ENCODE measurements around the gene ATG16L2. TPM values are rescaled to one million over a fixed set of nuclear protein-coding genes. Genes with fewer than 3 reads are reported as not detected.
A peak's percentile ranks its signal among the peaks of the same experiment; 100 is the strongest.

ATG16L2 gene
- total and polyA plus RNA-seq, 9 of the 15 experiments (the other 6 are each of a cell fraction or from before 2014, with no cell fraction given) = 0.18 to 11.2 (median 6.2) TPM

DNA sequence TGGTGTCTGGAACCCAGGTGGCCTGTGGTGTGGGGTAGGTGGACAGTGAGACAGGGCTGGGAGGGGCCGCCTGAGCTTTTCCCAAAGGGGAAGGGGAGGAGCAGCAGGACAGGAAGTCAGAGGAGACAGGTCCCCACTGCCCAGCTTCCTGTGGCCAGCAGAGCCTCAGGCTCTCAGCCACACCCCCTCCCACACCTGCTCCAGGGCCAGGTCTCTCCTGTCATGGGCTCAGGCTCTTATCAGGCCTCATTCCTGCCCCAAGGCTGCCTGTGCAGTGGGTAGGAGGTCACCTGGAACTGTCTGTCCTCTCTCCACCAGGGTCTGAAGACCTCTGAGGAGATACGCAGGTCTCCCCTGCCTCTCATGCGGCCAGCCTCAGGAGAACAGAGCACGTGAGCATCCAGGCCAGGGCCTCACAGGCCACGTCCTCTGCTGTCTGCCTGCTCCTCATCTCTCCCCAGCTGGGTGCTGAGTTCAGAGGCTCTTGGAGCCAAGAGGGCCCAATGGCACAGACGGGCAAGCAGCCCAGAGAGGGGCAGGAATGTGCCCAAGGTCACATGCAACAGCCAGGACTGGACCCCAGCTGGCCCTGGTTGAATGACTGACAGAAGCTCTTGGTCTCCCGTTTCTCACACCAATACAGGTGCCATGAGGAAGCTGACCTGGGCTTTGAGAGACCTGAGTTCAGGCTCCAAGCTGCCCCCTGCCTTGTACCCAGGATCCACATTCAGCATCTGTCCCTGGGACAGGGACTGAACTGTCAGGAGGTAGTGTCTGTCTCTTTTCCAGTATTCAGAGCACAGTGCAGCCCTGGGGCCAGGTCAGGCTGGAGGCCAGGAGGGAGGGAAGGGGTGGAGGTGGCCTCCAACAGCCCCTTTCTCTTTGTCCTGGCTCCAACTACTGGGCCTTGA lies 37.1 kb upstream of the ATG16L2 start (continued):
- TF ChIP-seq, protein P1, sequence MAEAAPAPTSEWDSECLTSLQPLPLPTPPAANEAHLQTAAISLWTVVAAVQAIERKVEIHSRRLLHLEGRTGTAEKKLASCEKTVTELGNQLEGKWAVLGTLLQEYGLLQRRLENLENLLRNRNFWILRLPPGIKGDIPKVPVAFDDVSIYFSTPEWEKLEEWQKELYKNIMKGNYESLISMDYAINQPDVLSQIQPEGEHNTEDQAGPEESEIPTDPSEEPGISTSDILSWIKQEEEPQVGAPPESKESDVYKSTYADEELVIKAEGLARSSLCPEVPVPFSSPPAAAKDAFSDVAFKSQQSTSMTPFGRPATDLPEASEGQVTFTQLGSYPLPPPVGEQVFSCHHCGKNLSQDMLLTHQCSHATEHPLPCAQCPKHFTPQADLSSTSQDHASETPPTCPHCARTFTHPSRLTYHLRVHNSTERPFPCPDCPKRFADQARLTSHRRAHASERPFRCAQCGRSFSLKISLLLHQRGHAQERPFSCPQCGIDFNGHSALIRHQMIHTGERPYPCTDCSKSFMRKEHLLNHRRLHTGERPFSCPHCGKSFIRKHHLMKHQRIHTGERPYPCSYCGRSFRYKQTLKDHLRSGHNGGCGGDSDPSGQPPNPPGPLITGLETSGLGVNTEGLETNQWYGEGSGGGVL (CRISPR knock-in tag; IDR thresholded peaks at IDR 0.05) = no peak
- peak; percentile 64; the same call in 1 of the 2 replicates for TF ChIP-seq KLF13 (tag; IDR thresholded peaks at IDR 0.05; ENCODE audit: borderline replicate concordance, low read depth)
- TF ChIP-seq TRIM28 (IDR thresholded peaks at IDR 0.05) = no peak
- peak in 1 of 2 experiments; percentile 31; a peak in 1 of 4 replicates for TF ChIP-seq HDAC1 (IDR thresholded peaks at IDR 0.05)
- no peak for TF ChIP-seq DEAF1 (CRISPR knock-in tag; IDR thresholded peaks at IDR 0.05)
- peak in 1 of 2 experiments; percentile 85; a peak in 1 of 4 replicates for TF ChIP-seq TEAD1 (CRISPR knock-in tag; IDR thresholded peaks at IDR 0.05)
- no peak for TF ChIP-seq FOXA3 (CRISPR knock-in tag; conservative IDR thresholded peaks at IDR 0.05 in 1 of 2, IDR thresholded peaks at IDR 0.05 in 1 of 2)
- TF ChIP-seq ZNF583 (CRISPR knock-in tag; IDR thresholded peaks at IDR 0.05) = no peak
- TF ChIP-seq YBX1 (IDR thresholded peaks at IDR 0.05) = no peak
- TF ChIP-seq CHCHD3 (CRISPR knock-in tag; IDR thresholded peaks at IDR 0.05) = no peak
- no peak for TF ChIP-seq MXD1 (CRISPR knock-in tag; IDR thresholded peaks at IDR 0.05; ENCODE audit: borderline replicate concordance, poor library complexity, severe bottlenecking)
- no peak; the same call in 1 of the 2 replicates for TF ChIP-seq CXXC5 (CRISPR knock-in tag; IDR thresholded peaks at IDR 0.05)
- TF ChIP-seq MAFK (IDR thresholded peaks at IDR 0.05; ENCODE audit: low read length) = no peak
- no peak for TF ChIP-seq MBD1 (CRISPR knock-in tag; IDR thresholded peaks at IDR 0.05)
- TF ChIP-seq ZFP36 (IDR thresholded peaks at IDR 0.05; ENCODE audit: low read depth, low read length, partially characterized antibody) = peak; percentile 1
- TF ChIP-seq ZNF274 (IDR thresholded peaks at IDR 0.05; ENCODE audit: borderline replicate concordance, low read depth, low read length) = no peak

All from K562 (cell line).